ENCODE data around the gene KIF12.

Gene KIF12

DNA sequence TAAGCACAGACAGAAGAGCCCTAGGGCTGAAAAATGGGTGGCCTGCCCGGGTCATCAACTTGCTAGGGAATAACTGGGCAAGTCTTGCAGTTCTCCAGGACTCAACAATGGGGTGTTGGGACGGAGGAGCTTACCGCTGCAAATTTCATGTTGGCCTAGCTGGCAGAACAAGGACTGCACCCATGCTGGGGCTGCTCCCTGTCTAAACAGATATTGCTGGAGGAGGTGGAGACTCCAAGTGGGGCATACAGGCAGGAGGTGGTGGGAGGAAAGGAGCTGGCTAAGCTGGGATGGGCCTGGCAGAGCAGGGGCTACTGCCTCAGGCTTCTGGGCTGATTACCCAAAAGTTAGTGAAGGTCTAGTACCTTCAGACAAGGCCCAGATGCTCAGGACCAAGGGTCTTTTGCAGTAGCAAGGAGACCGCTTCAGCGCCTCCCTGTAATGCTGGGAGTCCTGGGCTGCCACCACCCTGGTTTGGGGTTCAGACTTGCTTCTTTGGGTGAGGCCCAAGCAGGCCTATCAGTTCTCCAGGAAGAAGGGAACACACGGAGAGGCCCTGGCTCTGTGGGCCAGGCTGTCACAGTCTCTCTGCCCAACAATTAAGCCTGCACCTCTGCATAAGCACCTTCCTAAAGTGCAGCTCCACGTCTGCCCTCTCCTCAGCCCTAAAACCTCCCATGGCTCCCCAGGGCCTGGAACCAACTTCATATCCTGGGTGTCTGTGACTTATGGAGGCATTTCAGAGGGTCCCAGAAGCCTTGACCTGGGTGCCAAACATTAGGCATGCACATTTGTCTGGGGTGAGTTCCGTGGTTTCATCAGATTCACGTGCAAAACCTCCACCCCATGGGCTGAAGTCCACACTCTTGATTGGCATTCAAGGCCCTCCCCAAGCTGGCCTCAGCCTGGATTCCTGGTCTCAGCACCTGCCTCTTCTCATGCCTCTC, 24.2 kb upstream of the KIF12 start:
- no peak for DNase-seq

GRCh38 chr9:114122136-114123027, 23.3 kb upstream of the KIF12 start:
- no peak for DNase-seq

- DNase-seq: peak; percentile 67
Measured at GRCh38 chr9:114121227-114122135, 22.4 kb upstream of the KIF12 start.

GRCh38 chr9:114120192-114121014, 21.3 kb upstream of the KIF12 start:
- no peak for DNase-seq

GRCh38 chr9:114119242-114120191, 20.4 kb upstream of the KIF12 start:
- DNase-seq: no peak

DNA sequence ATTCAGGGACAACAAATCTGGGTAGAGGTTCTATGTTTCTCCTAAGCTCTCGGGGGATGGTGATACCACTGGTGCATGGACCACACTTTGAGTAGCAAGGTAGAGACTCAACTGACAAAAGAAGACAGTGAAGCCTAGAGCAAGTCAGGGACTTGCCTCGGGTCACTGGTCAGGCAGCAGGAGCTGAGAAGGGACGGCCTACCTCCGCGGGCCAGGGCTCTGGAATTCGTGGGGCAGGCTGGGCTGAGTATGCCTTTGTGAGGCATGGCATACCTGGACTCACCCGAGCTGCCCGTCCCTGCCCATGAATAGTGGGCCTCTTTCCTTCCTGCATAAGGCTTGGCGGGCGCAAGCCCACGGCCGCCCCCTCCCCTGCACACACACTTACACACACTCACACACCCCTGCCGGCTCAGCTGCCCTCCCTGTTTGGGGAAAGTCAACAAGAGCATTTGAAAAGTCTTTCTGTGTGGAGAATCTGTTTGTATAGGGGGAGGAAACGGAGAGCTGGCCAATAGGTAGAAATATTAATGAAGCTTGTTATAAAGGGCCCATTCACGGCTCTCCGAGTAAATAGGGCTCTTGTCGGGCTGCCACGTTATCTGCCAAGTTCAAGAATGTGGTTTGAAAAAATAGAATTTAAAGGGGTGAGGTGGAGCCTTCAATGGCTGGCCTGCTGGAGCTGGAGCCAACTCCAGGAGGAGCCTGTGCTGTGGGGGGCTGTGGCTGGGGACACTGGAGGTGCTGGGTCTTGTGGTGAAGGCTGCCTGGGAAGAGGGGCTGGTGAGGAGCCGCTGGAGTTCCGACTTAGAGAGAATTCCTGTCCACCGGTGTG, 19.1 kb upstream of the KIF12 start:
- DNase-seq: no peak

DNA sequence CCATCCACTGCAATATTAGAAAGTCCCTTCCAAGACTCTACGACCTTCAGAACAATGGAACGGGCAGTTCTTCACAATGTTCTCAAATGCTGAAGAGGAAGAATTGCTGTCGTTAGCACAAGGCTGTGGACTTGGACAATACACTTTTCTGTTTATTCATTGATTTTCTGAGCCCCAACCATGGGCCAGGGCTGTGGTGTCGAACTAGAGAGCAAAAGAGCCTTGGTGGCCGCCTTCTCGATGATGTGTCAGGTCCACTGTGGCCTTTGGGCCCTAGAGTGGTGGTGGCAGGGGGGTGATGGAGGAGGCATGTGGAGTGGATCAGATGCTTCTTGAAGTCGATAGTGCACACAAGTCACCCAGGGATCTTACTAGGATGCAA, 18.5 kb upstream of the KIF12 start:
- no peak for DNase-seq

- DNase-seq: no peak
Measured at GRCh38 chr9:114116126-114116747, 17.1 kb upstream of the KIF12 start.

- no peak for DNase-seq
Measured at GRCh38 chr9:114115654-114116125, 16.6 kb upstream of the KIF12 start.

GRCh38 chr9:114114364-114114763, 15.3 kb upstream of the KIF12 start:
- DNase-seq: no peak

DNA sequence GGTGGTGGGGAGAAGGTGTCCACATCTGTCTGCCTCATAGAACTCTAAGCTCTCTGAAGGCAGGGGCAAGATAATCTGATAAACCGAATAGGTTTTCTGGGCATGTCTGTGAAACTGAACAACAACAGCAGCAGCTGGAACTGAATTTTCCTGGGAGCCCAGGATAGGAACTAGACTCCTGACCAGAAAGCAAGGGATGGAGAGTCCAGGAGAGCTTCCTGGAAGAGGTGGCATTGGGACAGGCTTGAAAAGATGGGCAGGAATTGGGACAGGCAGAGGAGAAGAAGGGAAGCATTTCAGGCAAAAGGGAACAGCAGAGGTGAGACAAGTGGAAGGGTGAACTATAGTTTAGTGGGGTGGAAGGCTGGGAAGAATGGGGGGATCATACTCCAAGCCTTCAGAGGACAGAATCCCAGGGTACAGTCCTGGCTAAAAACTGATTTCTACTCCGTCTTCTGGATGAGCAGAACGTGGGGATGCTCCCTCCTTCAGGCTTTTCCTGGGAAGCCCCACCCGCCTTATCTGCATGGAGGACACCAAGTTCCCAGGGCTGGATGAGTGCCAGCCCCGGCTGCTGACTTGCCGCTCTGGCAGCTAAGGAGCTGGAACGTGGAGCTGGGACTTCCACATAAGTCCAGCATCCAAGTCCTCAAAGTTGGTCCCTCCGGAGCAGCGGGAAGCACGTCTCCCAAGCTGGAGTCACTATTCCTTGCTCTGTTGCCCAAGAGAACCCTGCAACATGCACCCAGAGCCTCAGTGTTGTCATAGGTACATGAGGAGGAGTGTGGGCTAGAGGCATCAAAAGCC, 13.9 kb upstream of the KIF12 start:
- no peak for DNase-seq

- DNase-seq: no peak
Measured at GRCh38 chr9:114112325-114112724, 13.2 kb upstream of the KIF12 start.

DNA sequence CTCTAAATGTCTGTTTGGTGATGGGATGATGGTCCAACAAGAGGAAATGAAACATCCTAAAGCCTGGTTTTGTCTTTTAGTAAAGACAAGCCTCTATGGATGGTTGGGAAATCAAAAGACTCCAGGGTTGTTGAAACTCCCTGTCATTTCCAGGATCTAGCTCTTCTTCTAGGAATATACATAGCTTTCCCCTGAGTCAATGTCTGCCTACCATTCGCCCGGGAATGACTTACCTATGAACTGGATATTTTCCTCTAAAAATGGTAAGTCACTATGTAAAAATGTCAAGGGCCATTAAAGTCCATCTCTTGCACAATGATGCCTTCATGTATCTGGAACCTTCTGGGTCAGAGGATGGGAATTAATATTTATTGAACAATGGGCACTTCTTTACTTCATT, 11.1 kb upstream of the KIF12 start:
- DNase-seq: no peak

GRCh38 chr9:114109124-114109523, 10.0 kb upstream of the KIF12 start:
- DNase-seq: no peak

DNA sequence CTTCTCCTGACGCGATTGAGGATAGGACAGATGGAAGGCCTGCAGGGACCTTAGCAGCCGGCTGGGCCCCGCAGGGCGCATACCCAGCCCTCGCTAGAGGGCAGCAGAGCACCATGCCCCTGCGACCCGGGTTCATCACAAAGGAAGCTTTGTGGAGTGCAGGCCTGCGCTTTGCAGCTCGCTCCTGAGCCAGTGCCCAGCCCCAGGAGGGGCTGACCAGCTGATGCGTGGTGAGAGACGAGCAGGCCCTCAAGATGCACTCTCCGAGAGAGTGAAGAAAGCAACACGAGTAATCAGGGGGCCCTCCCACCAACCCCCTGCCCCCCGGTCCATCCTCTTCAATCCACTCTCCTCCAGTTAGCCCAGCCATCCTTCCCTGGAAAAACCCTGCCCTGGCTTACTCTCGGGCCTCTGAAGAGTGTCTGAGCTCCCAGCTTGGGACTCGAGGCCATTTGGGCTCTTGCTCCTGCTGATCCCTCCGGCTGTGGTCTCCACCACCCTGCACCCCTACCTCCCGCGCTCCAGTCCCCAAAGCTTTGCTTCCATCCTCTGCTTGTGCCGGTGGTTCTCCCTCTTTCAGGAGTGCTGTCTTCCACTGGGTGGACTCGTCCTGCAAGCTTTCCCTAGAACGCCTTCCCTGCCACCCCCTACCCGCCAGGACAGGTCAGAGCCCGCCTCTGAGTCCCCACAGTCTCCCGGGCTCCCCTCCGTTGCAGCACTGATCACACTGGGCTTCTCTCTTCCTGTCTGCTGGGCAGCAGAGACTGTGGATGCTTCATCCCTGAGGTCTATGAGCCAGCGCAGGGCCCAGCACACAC, 9.1 kb upstream of the KIF12 start:
- peak; percentile 75 for DNase-seq

DNA sequence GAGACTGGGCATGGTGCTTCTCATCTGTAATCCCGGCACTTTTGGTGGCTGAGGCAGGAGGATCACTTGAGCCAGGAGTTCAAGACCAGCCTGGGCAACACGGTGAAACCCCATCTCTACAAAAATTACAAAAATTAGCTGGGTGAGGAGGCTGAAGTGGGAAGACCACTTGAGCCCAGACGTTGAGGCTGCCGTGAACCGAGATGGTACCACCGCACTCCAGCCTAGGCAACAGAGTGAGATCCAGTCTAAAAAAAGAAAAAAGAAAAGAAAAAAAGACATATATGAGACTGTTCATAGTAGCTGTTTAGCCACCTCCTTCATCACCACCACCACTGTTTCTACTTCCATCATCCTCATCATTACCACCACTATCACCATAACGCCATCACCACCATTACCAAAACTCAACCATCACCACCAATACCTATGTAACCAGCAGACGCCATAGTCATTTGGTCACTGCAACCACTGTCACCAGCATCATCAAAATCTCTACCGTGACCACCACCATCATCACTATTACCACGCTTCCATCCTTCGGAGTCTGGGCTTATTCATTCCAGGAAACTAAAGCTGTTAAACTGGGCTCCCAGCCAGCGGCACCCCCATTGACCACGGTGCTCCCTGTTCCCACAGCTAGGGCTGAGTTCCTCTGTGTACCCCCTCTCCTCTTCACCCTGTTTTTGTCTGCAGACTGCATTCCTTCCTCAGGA, 8.4 kb upstream of the KIF12 start:
- DNase-seq: no peak

GRCh38 chr9:114105236-114105635, 6.1 kb upstream of the KIF12 start:
- no peak for DNase-seq

Measured in NCI-H1694 treated with DMSO at 0.1 percent for 48 hours (cell line).